Measurements from ENCODE around the gene LARP1.

Gene LARP1

DNA sequence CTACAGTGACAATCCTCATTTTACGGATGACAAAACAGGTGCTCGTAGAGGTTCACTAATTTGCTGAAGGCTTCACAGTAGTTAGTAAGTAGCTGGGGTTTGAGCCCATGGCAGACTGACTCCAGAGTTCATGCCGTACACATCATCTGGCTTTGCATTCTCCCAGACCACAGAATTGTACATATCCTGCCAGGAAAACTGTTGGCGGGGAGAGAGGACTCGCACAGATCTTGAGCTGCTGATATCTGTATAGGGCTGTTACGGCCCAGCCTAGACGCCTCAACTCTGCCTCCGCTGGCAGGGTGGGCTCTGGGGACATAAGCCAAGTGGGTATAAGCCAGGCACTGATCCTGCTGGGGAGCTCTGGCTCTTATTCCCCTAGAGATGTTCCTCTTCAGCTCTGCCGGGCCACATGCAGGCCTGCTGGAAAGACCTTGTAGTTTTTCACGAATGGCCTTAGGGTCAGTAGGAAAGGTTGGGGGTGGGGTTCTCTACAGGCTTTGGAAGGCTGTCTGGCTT is 16.3 kb downstream of the LARP1 start:
- WGBS, 2 experiments: 53 to 59% methylated on average over 10 of the region's 10 CpGs
- H3K4me1 ChIP-seq (ENCODE audit: control insufficient read depth, insufficient read depth, low read length): peaks cover 33% of the 10 kb centered on the region
- H3K4me3 ChIP-seq (ENCODE audit: insufficient read depth, low read depth, low read length): no peak overlapping the region
- H3K27ac ChIP-seq (ENCODE audit: insufficient read depth, low read depth, low read length, poor library complexity, severe bottlenecking): no peak overlapping the region
- H3K27me3 ChIP-seq (ENCODE audit: control insufficient read depth, insufficient read depth, low read length, poor library complexity, severe bottlenecking): no peaks in the 10 kb centered on the region
- H3K36me3 ChIP-seq (ENCODE audit: control insufficient read depth, insufficient read depth, low read length): no peaks in the 10 kb centered on the region
- H3K9me3 ChIP-seq (ENCODE audit: control insufficient read depth, low read length): no peaks in the 10 kb centered on the region

DNA sequence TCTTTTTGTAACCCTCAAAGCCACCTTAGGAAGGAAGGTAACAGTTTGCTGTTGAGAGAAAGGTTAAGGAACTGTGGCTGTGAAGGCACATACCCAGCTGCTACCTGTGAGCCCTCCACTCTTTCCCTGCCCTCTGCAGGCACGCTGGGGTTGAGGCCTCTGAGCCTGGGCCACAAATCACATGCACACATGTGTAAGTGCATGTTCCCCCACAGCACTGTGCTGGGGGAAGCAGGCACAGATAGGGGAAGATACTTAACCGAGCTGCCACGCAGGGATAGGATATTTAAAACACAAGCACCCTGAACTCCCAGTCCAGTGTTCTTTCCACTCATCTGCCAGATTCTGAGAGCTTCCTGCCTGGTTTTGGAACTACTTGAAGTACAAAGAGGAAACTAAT is 18.1 kb downstream of the LARP1 start:
- Histone ChIP-seq H3K27ac (ENCODE audit: insufficient read depth, low read depth, low read length, poor library complexity, severe bottlenecking) (no peak overlapping the region), H3K27me3 (ENCODE audit: control insufficient read depth, insufficient read depth, low read length, poor library complexity, severe bottlenecking) (no peaks in the 10 kb centered on the region), H3K36me3 (ENCODE audit: control insufficient read depth, insufficient read depth, low read length) (no peaks in the 10 kb centered on the region), H3K4me1 (ENCODE audit: control insufficient read depth, insufficient read depth, low read length) (peaks cover 33% of the 10 kb centered on the region), H3K4me3 (ENCODE audit: insufficient read depth, low read depth, low read length) (no peak overlapping the region), H3K9me3 (ENCODE audit: control insufficient read depth, low read length) (no peaks in the 10 kb centered on the region)
- 90 to 91% methylated on average over 3 of the region's 3 CpGs for WGBS, 2 experiments

DNA sequence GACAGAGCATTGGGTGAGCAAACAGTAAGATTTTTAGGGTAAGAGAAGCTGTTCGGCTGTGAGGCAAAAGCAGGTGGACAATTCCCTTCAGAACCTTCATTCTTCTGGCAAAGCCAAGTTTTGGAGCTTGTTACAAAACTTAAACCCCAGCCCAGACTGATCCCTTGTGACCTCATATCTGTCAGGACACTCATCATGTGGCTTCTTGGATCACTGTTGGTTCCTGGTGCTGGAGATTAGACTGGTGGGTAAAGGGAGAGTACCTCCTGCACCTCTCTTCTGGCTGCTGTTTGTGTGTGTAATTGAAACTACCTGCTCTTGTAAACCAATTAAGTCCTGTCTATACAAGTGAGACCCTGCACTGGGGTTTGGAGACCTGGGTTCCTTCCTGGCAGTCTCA is 21.0 kb downstream of the LARP1 start:
- Histone ChIP-seq H3K4me3 (ENCODE audit: insufficient read depth, low read depth, low read length) (no peak overlapping the region), H3K36me3 (ENCODE audit: control insufficient read depth, insufficient read depth, low read length) (no peaks in the 10 kb centered on the region), H3K4me1 (ENCODE audit: control insufficient read depth, insufficient read depth, low read length) (peaks cover 23% of the 10 kb centered on the region), H3K9me3 (ENCODE audit: control insufficient read depth, low read length) (no peaks in the 10 kb centered on the region), H3K27me3 (ENCODE audit: control insufficient read depth, insufficient read depth, low read length, poor library complexity, severe bottlenecking) (no peaks in the 10 kb centered on the region), H3K27ac (ENCODE audit: insufficient read depth, low read depth, low read length, poor library complexity, severe bottlenecking) (no peak overlapping the region)
- 94 to 97% methylated on average over 1 of the region's 1 CpG for WGBS, 2 experiments

DNA sequence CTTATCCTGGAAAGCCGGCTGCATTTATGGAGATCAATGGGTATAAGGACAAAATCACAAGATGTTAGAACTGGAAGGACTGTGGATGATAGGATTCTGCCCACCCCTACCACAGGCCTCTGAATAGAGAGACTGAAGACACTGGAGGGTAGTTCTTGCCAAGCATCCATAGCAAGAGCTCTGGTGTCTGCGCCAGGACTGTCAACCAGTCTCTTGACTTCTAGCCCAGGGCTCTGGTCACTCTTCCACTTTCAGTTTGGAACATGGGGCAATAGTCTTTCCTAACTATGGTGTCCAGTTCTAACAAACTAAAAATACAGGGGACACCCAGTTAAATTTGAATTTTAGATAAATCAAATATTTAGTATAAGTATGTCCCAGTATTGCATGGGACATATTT is 23.4 kb downstream of the LARP1 start:
- no peaks in the 10 kb centered on the region for H3K27me3 ChIP-seq (ENCODE audit: control insufficient read depth, insufficient read depth, low read length, poor library complexity, severe bottlenecking)
- no peaks in the 10 kb centered on the region for H3K36me3 ChIP-seq (ENCODE audit: control insufficient read depth, insufficient read depth, low read length)
- H3K9me3 ChIP-seq (ENCODE audit: control insufficient read depth, low read length): no peaks in the 10 kb centered on the region
- WGBS, 2 experiments: 95 to 100% methylated on average over 2 of the region's 2 CpGs
- no peak overlapping the region for H3K27ac ChIP-seq (ENCODE audit: insufficient read depth, low read depth, low read length, poor library complexity, severe bottlenecking)
- H3K4me1 ChIP-seq (ENCODE audit: control insufficient read depth, insufficient read depth, low read length): peaks cover 26% of the 10 kb centered on the region
- no peak overlapping the region for H3K4me3 ChIP-seq (ENCODE audit: insufficient read depth, low read depth, low read length)

- Histone ChIP-seq H3K4me3 (ENCODE audit: insufficient read depth, low read depth, low read length) (no peak overlapping the region), H3K27ac (ENCODE audit: insufficient read depth, low read depth, low read length, poor library complexity, severe bottlenecking) (no peak overlapping the region), H3K36me3 (ENCODE audit: control insufficient read depth, insufficient read depth, low read length) (no peaks in the 10 kb centered on the region), H3K9me3 (ENCODE audit: control insufficient read depth, low read length) (no peaks in the 10 kb centered on the region), H3K4me1 (ENCODE audit: control insufficient read depth, insufficient read depth, low read length) (peaks cover 32% of the 10 kb centered on the region), H3K27me3 (ENCODE audit: control insufficient read depth, insufficient read depth, low read length, poor library complexity, severe bottlenecking) (no peaks in the 10 kb centered on the region)
- WGBS, 2 experiments: 94 to 95% methylated on average over 3 of the region's 4 CpGs
Measured at GRCh38 chr5:154779105-154779504, 23.9 kb downstream of the LARP1 start.

- Histone ChIP-seq H3K4me3 (ENCODE audit: insufficient read depth, low read depth, low read length) (no peak overlapping the region), H3K36me3 (ENCODE audit: control insufficient read depth, insufficient read depth, low read length) (no peaks in the 10 kb centered on the region), H3K27ac (ENCODE audit: insufficient read depth, low read depth, low read length, poor library complexity, severe bottlenecking) (no peak overlapping the region), H3K4me1 (ENCODE audit: control insufficient read depth, insufficient read depth, low read length) (peaks cover 36% of the 10 kb centered on the region), H3K27me3 (ENCODE audit: control insufficient read depth, insufficient read depth, low read length, poor library complexity, severe bottlenecking) (no peaks in the 10 kb centered on the region), H3K9me3 (ENCODE audit: control insufficient read depth, low read length) (no peaks in the 10 kb centered on the region)
- 95 to 100% methylated on average over 1 of the region's 1 CpG for WGBS, 2 experiments
Measured at GRCh38 chr5:154780128-154780527, 25.0 kb downstream of the LARP1 start.

DNA sequence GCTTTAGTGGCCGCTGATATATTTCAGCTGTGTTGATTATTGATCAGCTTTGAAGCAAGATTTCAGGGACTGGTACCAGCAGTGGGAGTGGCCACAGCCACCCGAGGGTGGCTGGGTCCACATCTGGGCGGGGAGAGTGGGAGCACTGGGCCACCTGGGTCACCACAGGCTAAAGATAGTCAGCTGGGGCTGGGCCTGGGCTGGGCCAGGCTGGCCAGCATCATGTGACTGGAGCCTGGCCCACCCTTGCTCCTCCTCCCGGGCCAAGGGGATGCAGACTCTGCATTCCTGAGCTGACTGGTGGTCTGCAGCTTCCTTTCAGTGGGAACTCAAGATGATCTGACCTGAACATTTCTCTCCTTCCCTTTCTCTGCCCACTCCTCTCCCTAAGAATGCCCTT is 27.1 kb downstream of the LARP1 start:
- WGBS, 2 experiments: 56% methylated on average over 4 of the region's 4 CpGs
- no peak overlapping the region for H3K27ac ChIP-seq (ENCODE audit: insufficient read depth, low read depth, low read length, poor library complexity, severe bottlenecking)

DNA sequence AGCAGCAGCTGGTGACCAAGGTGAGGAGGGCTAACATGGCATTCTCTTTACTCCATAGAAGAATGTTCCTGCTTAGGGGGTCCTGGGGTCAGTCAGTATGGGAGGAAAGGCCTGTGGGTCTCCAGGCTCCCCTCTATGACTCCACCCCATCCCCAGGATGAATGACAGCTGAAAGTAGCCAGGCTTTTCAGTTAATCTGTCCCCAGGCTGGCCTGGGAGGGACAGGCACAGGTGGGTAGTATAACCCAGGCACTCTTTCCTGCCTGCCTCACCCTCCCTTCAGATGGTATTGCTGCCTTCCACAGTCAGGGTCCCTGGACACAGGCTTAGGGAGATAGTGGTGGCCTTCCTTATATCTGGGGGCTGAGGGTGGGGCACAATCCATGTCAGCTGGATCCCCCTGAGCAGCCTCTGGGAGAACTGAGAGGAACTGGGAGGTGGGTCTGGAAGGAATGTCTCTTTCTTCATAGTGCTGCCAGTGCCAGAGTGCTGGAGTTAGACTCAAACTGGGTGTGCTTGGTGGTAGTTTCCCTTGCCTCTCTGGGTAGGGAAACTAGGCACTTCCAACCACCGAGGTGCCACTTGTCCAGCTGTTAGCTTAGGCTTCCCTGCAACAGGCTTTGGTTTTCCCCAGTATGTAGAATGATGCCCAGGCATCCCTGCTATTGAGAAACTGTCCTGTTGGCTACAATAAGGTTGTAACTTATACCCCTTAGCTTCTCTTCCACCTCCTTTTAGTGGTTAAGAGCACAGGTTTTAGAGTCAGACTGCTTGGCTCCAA is 27.8 kb downstream of the LARP1 start:
- WGBS, 2 experiments: 89 to 95% methylated on average over 1 of the region's 1 CpG
- Histone ChIP-seq H3K27me3 (ENCODE audit: control insufficient read depth, insufficient read depth, low read length, poor library complexity, severe bottlenecking) (no peaks in the 10 kb centered on the region), H3K4me3 (ENCODE audit: insufficient read depth, low read depth, low read length) (no peak overlapping the region), H3K4me1 (ENCODE audit: control insufficient read depth, insufficient read depth, low read length) (peaks cover 29% of the 10 kb centered on the region), H3K27ac (ENCODE audit: insufficient read depth, low read depth, low read length, poor library complexity, severe bottlenecking) (peak overlapping the region; percentile 38), H3K9me3 (ENCODE audit: control insufficient read depth, low read length) (no peaks in the 10 kb centered on the region), H3K36me3 (ENCODE audit: control insufficient read depth, insufficient read depth, low read length) (no peaks in the 10 kb centered on the region)

More for the DNA sequence above, 27.1 kb downstream of the LARP1 start:
- no peak overlapping the region for H3K4me3 ChIP-seq (ENCODE audit: insufficient read depth, low read depth, low read length)
- H3K27me3 ChIP-seq (ENCODE audit: control insufficient read depth, insufficient read depth, low read length, poor library complexity, severe bottlenecking): no peaks in the 10 kb centered on the region
- H3K36me3 ChIP-seq (ENCODE audit: control insufficient read depth, insufficient read depth, low read length): no peaks in the 10 kb centered on the region
- peaks cover 29% of the 10 kb centered on the region for H3K4me1 ChIP-seq (ENCODE audit: control insufficient read depth, insufficient read depth, low read length)
- no peaks in the 10 kb centered on the region for H3K9me3 ChIP-seq (ENCODE audit: control insufficient read depth, low read length)

DNA sequence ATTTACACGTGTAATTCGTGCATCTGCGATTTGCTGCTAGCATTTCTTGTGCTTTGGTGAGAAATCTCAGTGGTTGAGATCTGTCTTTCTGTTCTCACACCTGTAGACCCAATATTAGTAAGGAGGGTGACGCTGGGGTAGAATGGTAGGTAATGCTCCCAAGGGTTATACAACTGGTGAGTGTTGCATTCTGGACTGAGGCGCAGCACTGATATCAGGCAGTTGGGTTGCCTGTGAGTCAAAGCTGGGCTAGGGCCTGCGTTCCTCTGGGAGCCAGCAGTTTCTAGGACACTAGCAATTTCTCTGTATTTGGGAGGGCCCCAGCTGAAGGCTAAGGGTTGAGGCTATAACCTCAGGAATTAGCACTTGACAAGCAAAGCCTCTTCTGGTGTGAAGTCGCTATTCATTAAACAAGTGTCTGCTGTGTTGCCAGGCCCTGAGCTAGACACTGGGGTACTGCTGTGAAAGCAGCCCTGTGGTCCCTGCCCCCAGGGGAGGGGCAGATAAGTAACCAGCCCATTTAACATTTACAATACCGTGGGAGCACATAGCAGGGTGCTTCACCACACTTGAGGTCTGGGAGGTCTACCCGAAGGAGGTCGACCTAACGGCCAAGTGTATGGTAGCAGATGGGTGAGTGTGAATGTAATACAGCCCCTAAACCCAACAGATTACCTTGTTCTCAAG is 28.7 kb downstream of the LARP1 start:
- no peak overlapping the region for H3K4me3 ChIP-seq (ENCODE audit: insufficient read depth, low read depth, low read length)
- no peaks in the 10 kb centered on the region for H3K9me3 ChIP-seq (ENCODE audit: control insufficient read depth, low read length)
- no peak overlapping the region for H3K27ac ChIP-seq (ENCODE audit: insufficient read depth, low read depth, low read length, poor library complexity, severe bottlenecking)
- peaks cover 29% of the 10 kb centered on the region for H3K4me1 ChIP-seq (ENCODE audit: control insufficient read depth, insufficient read depth, low read length)
- no peaks in the 10 kb centered on the region for H3K27me3 ChIP-seq (ENCODE audit: control insufficient read depth, insufficient read depth, low read length, poor library complexity, severe bottlenecking)
- WGBS, 2 experiments: 76 to 78% methylated on average over 8 to 11 of the region's 11 CpGs
- H3K36me3 ChIP-seq (ENCODE audit: control insufficient read depth, insufficient read depth, low read length): no peaks in the 10 kb centered on the region

GRCh38 chr5:154784856-154785255 is 29.7 kb downstream of the LARP1 start:
- 69 to 82% methylated on average over 2 of the region's 2 CpGs for WGBS, 2 experiments
- H3K36me3 ChIP-seq (ENCODE audit: control insufficient read depth, insufficient read depth, low read length): peaks cover 1% of the 10 kb centered on the region
- no peaks in the 10 kb centered on the region for H3K27me3 ChIP-seq (ENCODE audit: control insufficient read depth, insufficient read depth, low read length, poor library complexity, severe bottlenecking)
- peaks cover 29% of the 10 kb centered on the region for H3K4me1 ChIP-seq (ENCODE audit: control insufficient read depth, insufficient read depth, low read length)
- no peak overlapping the region for H3K4me3 ChIP-seq (ENCODE audit: insufficient read depth, low read depth, low read length)
- no peak overlapping the region for H3K27ac ChIP-seq (ENCODE audit: insufficient read depth, low read depth, low read length, poor library complexity, severe bottlenecking)
- H3K9me3 ChIP-seq (ENCODE audit: control insufficient read depth, low read length): no peaks in the 10 kb centered on the region
